Ovary (tissue), 3 donors: ENCODE data around the gene NAA80.

Experiments
- POLR2A ChIP-seq: fragments of 450-650 bp; IDR thresholded peaks from one replicate; pipeline ENCODE4 v1.6.1; 2017; ENCODE audit warnings: antibody characterized with exemption, mild to moderate bottlenecking, moderate library complexity
- TF ChIP-seq, protein P1 (sequence below), 3 donors: fragments of 450-650 bp in 2 of 3; fragments of 200-600 bp in 1 of 3; IDR thresholded peaks; one replicate each; pipeline versions ENCODE4 v1.5.1 to v1.8.0; 2016 to 2022; ENCODE audit warnings: antibody characterized with exemption in 3 of 3, mild to moderate bottlenecking in 1 of 3
- donor health status: DM: no; HTN: no; CAD: no.

- TF ChIP-seq, protein P1, sequence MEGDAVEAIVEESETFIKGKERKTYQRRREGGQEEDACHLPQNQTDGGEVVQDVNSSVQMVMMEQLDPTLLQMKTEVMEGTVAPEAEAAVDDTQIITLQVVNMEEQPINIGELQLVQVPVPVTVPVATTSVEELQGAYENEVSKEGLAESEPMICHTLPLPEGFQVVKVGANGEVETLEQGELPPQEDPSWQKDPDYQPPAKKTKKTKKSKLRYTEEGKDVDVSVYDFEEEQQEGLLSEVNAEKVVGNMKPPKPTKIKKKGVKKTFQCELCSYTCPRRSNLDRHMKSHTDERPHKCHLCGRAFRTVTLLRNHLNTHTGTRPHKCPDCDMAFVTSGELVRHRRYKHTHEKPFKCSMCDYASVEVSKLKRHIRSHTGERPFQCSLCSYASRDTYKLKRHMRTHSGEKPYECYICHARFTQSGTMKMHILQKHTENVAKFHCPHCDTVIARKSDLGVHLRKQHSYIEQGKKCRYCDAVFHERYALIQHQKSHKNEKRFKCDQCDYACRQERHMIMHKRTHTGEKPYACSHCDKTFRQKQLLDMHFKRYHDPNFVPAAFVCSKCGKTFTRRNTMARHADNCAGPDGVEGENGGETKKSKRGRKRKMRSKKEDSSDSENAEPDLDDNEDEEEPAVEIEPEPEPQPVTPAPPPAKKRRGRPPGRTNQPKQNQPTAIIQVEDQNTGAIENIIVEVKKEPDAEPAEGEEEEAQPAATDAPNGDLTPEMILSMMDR (IDR thresholded peaks at IDR 0.05): no peak
- TF ChIP-seq POLR2A: no peak
These were observed 23.3 kb upstream of the NAA80 start, which contains the start of gene HYAL2 for GRCh38 chr3:50322386-50323091.
